ENCODE results near the gene ADARB1.

DNA sequence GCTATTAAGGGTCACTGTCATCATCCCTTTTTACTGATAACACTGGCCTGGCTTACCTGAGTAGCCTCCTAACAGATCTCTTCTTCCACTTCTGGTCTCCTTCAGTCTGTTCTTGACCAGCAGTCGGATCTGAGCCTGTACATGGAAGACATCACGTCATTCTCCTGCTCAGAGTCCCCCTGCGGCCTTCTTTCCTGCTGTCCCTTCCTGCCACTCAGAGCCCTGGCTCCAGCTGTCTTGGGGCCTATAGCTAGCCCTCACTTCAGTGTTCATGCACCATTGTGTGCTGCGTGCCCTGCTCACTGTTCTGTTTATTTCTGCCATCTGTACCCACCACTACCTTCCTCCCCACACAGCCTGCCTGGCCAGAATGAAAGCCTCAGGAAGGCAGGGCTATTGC is 8.4 kb downstream of the ADARB1 start:
- TF ChIP-seq, protein P1, sequence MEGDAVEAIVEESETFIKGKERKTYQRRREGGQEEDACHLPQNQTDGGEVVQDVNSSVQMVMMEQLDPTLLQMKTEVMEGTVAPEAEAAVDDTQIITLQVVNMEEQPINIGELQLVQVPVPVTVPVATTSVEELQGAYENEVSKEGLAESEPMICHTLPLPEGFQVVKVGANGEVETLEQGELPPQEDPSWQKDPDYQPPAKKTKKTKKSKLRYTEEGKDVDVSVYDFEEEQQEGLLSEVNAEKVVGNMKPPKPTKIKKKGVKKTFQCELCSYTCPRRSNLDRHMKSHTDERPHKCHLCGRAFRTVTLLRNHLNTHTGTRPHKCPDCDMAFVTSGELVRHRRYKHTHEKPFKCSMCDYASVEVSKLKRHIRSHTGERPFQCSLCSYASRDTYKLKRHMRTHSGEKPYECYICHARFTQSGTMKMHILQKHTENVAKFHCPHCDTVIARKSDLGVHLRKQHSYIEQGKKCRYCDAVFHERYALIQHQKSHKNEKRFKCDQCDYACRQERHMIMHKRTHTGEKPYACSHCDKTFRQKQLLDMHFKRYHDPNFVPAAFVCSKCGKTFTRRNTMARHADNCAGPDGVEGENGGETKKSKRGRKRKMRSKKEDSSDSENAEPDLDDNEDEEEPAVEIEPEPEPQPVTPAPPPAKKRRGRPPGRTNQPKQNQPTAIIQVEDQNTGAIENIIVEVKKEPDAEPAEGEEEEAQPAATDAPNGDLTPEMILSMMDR (conservative IDR thresholded peaks at IDR 0.05) = no peak
- no peak for TF ChIP-seq EZH2 (IDR thresholded peaks at IDR 0.05; ENCODE audit: low read depth)
